HG03280 (cell line): ENCODE measurements around the gene TTLL11.

Source experiments
- ATAC-seq: cut with Tn5 transposase; IDR thresholded peaks from one replicate; pipeline ENCODE4 v1.9.1; 2021; ENCODE audit warnings: mild to moderate bottlenecking, moderate library complexity; ENCODE audit not compliant: unreplicated experiment

The TTLL11 gene

GRCh38 chr9:121888438-121888775 is 204.7 kb downstream of the TTLL11 start:
- ATAC-seq, result no peak

- no peak for ATAC-seq
These were observed 205.3 kb downstream of the TTLL11 start for GRCh38 chr9:121887553-121888437.

- ATAC-seq, result no peak
These were observed 206.2 kb downstream of the TTLL11 start for GRCh38 chr9:121886759-121887485.

- ATAC-seq, result no peak
These were observed 207.7 kb downstream of the TTLL11 start for GRCh38 chr9:121885345-121885901.

GRCh38 chr9:121884057-121884541 is 209.0 kb downstream of the TTLL11 start:
- ATAC-seq, result no peak

GRCh38 chr9:121883281-121884056 is 209.6 kb downstream of the TTLL11 start:
- no peak for ATAC-seq

GRCh38 chr9:121881920-121882500 is 211.1 kb downstream of the TTLL11 start:
- no peak for ATAC-seq

- ATAC-seq, result no peak
These were observed 212.7 kb downstream of the TTLL11 start for GRCh38 chr9:121880343-121880898.

GRCh38 chr9:121878271-121878822 is 214.8 kb downstream of the TTLL11 start:
- ATAC-seq, result no peak

GRCh38 chr9:121876658-121877271 is 216.3 kb downstream of the TTLL11 start:
- ATAC-seq, result no peak

- no peak for ATAC-seq
These were observed 216.9 kb downstream of the TTLL11 start for GRCh38 chr9:121876255-121876654.

- no peak for ATAC-seq
These were observed 218.6 kb downstream of the TTLL11 start for GRCh38 chr9:121874524-121874923.

GRCh38 chr9:121871431-121872025 is 221.6 kb downstream of the TTLL11 start:
- ATAC-seq, result no peak

- no peak for ATAC-seq
These were observed 222.8 kb downstream of the TTLL11 start for GRCh38 chr9:121870271-121870670.

- ATAC-seq, result no peak
These were observed 224.5 kb downstream of the TTLL11 start for GRCh38 chr9:121868626-121869025.

- no peak for ATAC-seq
These were observed 226.2 kb downstream of the TTLL11 start for GRCh38 chr9:121866927-121867326.

- no peak for ATAC-seq
These were observed 227.2 kb downstream of the TTLL11 start for GRCh38 chr9:121865884-121866283.

- no peak for ATAC-seq
These were observed 228.0 kb downstream of the TTLL11 start for GRCh38 chr9:121865060-121865459.

- no peak for ATAC-seq
These were observed 229.2 kb downstream of the TTLL11 start for GRCh38 chr9:121863955-121864354.
